ENCODE results near the gene VCX2. TPM values are rescaled to one million over a fixed set of nuclear protein-coding genes. Genes with fewer than 3 reads are reported as not detected.
A peak's percentile ranks its signal among the peaks of the same experiment; 100 is the strongest.
"Not testable (repeated sequence)": the region's sequence is repeated elsewhere in the genome, so short reads cannot be mapped to it uniquely, and the experiment has no call there.

The VCX2 gene
- total RNA-seq (2014; rRNA removed; shearing (Covaris generic)): not detected in 2 replicates

- not testable (repeated sequence) for DNase-seq (ENCODE audit: low read depth in 1 of 2, low spot score in 2 of 2); H3K4me1 ChIP-seq (replicated peaks); H3K4me3 ChIP-seq; H3K9me3 ChIP-seq (replicated peaks); H3K27me3 ChIP-seq (replicated peaks); H3K27ac ChIP-seq; H3K36me3 ChIP-seq
Measured at GRCh38 chrX:8171169-8171568, at the start of gene VCX2. Gene VCX2, minus strand, starts transcription at chrX:8171267. Its CDS starts 624 bp downstream, at chrX:8170643.

- Histone ChIP-seq H3K9me3 (replicated peaks) (no peaks in the 10 kb centered on the region), H3K27me3 (replicated peaks) (no peaks in the 10 kb centered on the region), H3K27ac (no peak overlapping the region), H3K36me3 (no peaks in the 10 kb centered on the region), H3K4me1 (replicated peaks) (no peaks in the 10 kb centered on the region; the same call in 1 of the 2 replicates), H3K4me3 (no peak overlapping the region)
- no peak for DNase-seq (ENCODE audit: low read depth in 1 of 2, low spot score in 2 of 2)
Measured at GRCh38 chrX:8204943-8205342, 33.9 kb upstream of the VCX2 start.

- Histone ChIP-seq H3K9me3 (replicated peaks) (no peaks in the 10 kb centered on the region), H3K4me3 (no peak overlapping the region), H3K27ac (no peak overlapping the region), H3K27me3 (replicated peaks) (no peaks in the 10 kb centered on the region), H3K4me1 (replicated peaks) (no peaks in the 10 kb centered on the region; the same call in 1 of the 2 replicates), H3K36me3 (no peaks in the 10 kb centered on the region)
- no peak for DNase-seq (ENCODE audit: low read depth in 1 of 2, low spot score in 2 of 2)
Measured at GRCh38 chrX:8204169-8204935, 33.3 kb upstream of the VCX2 start.

GRCh38 chrX:8201896-8202331, 30.8 kb upstream of the VCX2 start:
- Histone ChIP-seq H3K4me1 (replicated peaks) (no peaks in the 10 kb centered on the region; the same call in 1 of the 2 replicates), H3K9me3 (replicated peaks) (no peaks in the 10 kb centered on the region), H3K4me3 (no peak overlapping the region), H3K27me3 (replicated peaks) (no peaks in the 10 kb centered on the region), H3K27ac (no peak overlapping the region), H3K36me3 (no peaks in the 10 kb centered on the region)
- DNase-seq (ENCODE audit: low read depth in 1 of 2, low spot score in 2 of 2): peak; percentile 15 to 41

GRCh38 chrX:8196776-8197175, 25.7 kb upstream of the VCX2 start:
- H3K36me3 ChIP-seq: no peaks in the 10 kb centered on the region
- DNase-seq (ENCODE audit: low read depth in 1 of 2, low spot score in 2 of 2): no peak
- H3K9me3 ChIP-seq (replicated peaks): no peaks in the 10 kb centered on the region
- H3K4me3 ChIP-seq: no peak overlapping the region
- no peaks in the 10 kb centered on the region; the same call in 1 of the 2 replicates for H3K4me1 ChIP-seq (replicated peaks)
- H3K27me3 ChIP-seq (replicated peaks): no peaks in the 10 kb centered on the region
- H3K27ac ChIP-seq: no peak overlapping the region

GRCh38 chrX:8194216-8194615, 23.1 kb upstream of the VCX2 start:
- no peak for DNase-seq (ENCODE audit: low read depth in 1 of 2, low spot score in 2 of 2)
- no peaks in the 10 kb centered on the region for H3K9me3 ChIP-seq (replicated peaks)
- H3K27ac ChIP-seq: no peak overlapping the region
- H3K4me1 ChIP-seq (replicated peaks): no peaks in the 10 kb centered on the region
- H3K4me3 ChIP-seq: no peak overlapping the region
- no peaks in the 10 kb centered on the region for H3K27me3 ChIP-seq (replicated peaks)
- H3K36me3 ChIP-seq: no peaks in the 10 kb centered on the region

- Histone ChIP-seq H3K9me3 (replicated peaks) (no peaks in the 10 kb centered on the region), H3K4me1 (replicated peaks) (no peaks in the 10 kb centered on the region), H3K4me3 (no peak overlapping the region), H3K27ac (no peak overlapping the region), H3K27me3 (replicated peaks) (no peaks in the 10 kb centered on the region), H3K36me3 (no peaks in the 10 kb centered on the region)
- peak in 1 of 2 experiments; percentile 13 for DNase-seq (ENCODE audit: low read depth in 1 of 2, low spot score in 2 of 2)
Measured at GRCh38 chrX:8192276-8192675, 21.2 kb upstream of the VCX2 start.

- Histone ChIP-seq H3K36me3 (no peaks in the 10 kb centered on the region), H3K4me1 (replicated peaks) (no peaks in the 10 kb centered on the region), H3K27ac (no peak overlapping the region), H3K9me3 (replicated peaks) (no peaks in the 10 kb centered on the region), H3K27me3 (replicated peaks) (no peaks in the 10 kb centered on the region), H3K4me3 (no peak overlapping the region)
- DNase-seq (ENCODE audit: low read depth in 1 of 2, low spot score in 2 of 2): no peak
Measured at GRCh38 chrX:8191022-8191421, 20.0 kb upstream of the VCX2 start.

GRCh38 chrX:8190341-8190830, 19.3 kb upstream of the VCX2 start:
- no peak overlapping the region for H3K27ac ChIP-seq
- no peaks in the 10 kb centered on the region for H3K27me3 ChIP-seq (replicated peaks)
- no peak overlapping the region for H3K4me3 ChIP-seq
- H3K9me3 ChIP-seq (replicated peaks): no peaks in the 10 kb centered on the region
- DNase-seq (ENCODE audit: low read depth in 1 of 2, low spot score in 2 of 2): no peak
- H3K36me3 ChIP-seq: no peaks in the 10 kb centered on the region
- no peaks in the 10 kb centered on the region for H3K4me1 ChIP-seq (replicated peaks)

GRCh38 chrX:8189096-8189830, 18.2 kb upstream of the VCX2 start:
- Histone ChIP-seq H3K9me3 (replicated peaks) (no peaks in the 10 kb centered on the region), H3K36me3 (no peaks in the 10 kb centered on the region), H3K4me3 (no peak overlapping the region), H3K4me1 (replicated peaks) (no peaks in the 10 kb centered on the region), H3K27me3 (replicated peaks) (no peaks in the 10 kb centered on the region), H3K27ac (no peak overlapping the region)
- no peak for DNase-seq (ENCODE audit: low read depth in 1 of 2, low spot score in 2 of 2)

GRCh38 chrX:8183346-8183745, 12.3 kb upstream of the VCX2 start:
- H3K4me3 ChIP-seq: no peak overlapping the region
- DNase-seq (ENCODE audit: low read depth in 1 of 2, low spot score in 2 of 2): peak in 1 of 2 experiments; percentile 15
- no peaks in the 10 kb centered on the region for H3K27me3 ChIP-seq (replicated peaks)
- H3K27ac ChIP-seq: no peak overlapping the region
- H3K4me1 ChIP-seq (replicated peaks): no peaks in the 10 kb centered on the region
- no peaks in the 10 kb centered on the region for H3K36me3 ChIP-seq
- H3K9me3 ChIP-seq (replicated peaks): no peaks in the 10 kb centered on the region

GRCh38 chrX:8179656-8180055, 8.6 kb upstream of the VCX2 start:
- Histone ChIP-seq H3K36me3 (no peaks in the 10 kb centered on the region), H3K4me1 (replicated peaks) (no peaks in the 10 kb centered on the region), H3K4me3 (no peak overlapping the region), H3K27ac (no peak overlapping the region), H3K9me3 (replicated peaks) (no peaks in the 10 kb centered on the region), H3K27me3 (replicated peaks) (no peaks in the 10 kb centered on the region)
- DNase-seq (ENCODE audit: low read depth in 1 of 2, low spot score in 2 of 2): no peak

GRCh38 chrX:8154011-8154410, 17.1 kb downstream of the VCX2 start:
- not testable (repeated sequence) for H3K27ac ChIP-seq; DNase-seq (ENCODE audit: low read depth in 1 of 2, low spot score in 2 of 2); H3K4me1 ChIP-seq (replicated peaks); H3K9me3 ChIP-seq (replicated peaks); H3K4me3 ChIP-seq; H3K36me3 ChIP-seq; H3K27me3 ChIP-seq (replicated peaks)

- no peak overlapping the region for H3K4me3 ChIP-seq
- no peaks in the 10 kb centered on the region for H3K36me3 ChIP-seq
- no peaks in the 10 kb centered on the region for H3K4me1 ChIP-seq (replicated peaks)
- DNase-seq (ENCODE audit: low read depth in 1 of 2, low spot score in 2 of 2): no peak
- H3K9me3 ChIP-seq (replicated peaks): no peaks in the 10 kb centered on the region
- no peaks in the 10 kb centered on the region for H3K27me3 ChIP-seq (replicated peaks)
- H3K27ac ChIP-seq: no peak overlapping the region
Measured at GRCh38 chrX:8147226-8147625, 23.8 kb downstream of the VCX2 start.
